A549 (cell line): ENCODE data around the gene HPD.

ENCODE experiments used
- BHLHE40 ChIP-seq: IDR thresholded peaks from 2 replicates; pipeline ENCODE4 v1.6.1; 2012; ENCODE audit warnings: low read depth, low read length, inconsistent platforms
- CEBPB ChIP-seq, 2 experiments: fragments of >200 bp in 1 of 2; sonication (Bioruptor Twin) in 1 of 2; formaldehyde crosslinking in 1 of 2; IDR thresholded peaks; 2 replicates each; pipeline ENCODE4 v1.6.1; 2012 to 2016
- CHD4 ChIP-seq: fragments of 200-600 bp; sonication (generic); IDR thresholded peaks from 2 replicates; pipeline ENCODE4 v1.6.1; 2016; ENCODE audit warnings: antibody characterized with exemption, mild to moderate bottlenecking, borderline replicate concordance
- EP300 ChIP-seq, 2 experiments: fragments of >200 bp; sonication (Bioruptor Twin); formaldehyde crosslinking; IDR thresholded peaks; 2 replicates in 1 of 2; 3 replicates in 1 of 2; pipeline ENCODE4 v1.6.1; 2016 to 2017
- HDAC2 ChIP-seq: fragments of 200-600 bp; sonication (generic); IDR thresholded peaks from 2 replicates; pipeline ENCODE4 v1.6.1; 2016
- HOXA7 ChIP-seq: fragments of 250-450 bp; sonication (Bioruptor Pico); IDR thresholded peaks from 2 replicates; pipeline ENCODE4 v1.5.0; 2020; ENCODE audit warnings: mild to moderate bottlenecking, moderate library complexity
- MYC ChIP-seq: IDR thresholded peaks from 2 replicates; pipeline ENCODE4 v1.6.1; 2012; ENCODE audit warnings: mild to moderate bottlenecking, inconsistent platforms, low read length, improper control_type of control experiment, borderline replicate concordance
- PBX3 ChIP-seq: IDR thresholded peaks from 2 replicates; pipeline ENCODE4 v1.6.1; 2012
- PHF8 ChIP-seq: fragments of 200-600 bp; sonication (generic); IDR thresholded peaks from 2 replicates; pipeline ENCODE4 v1.6.1; 2016; ENCODE audit warnings: low read depth, mild to moderate bottlenecking, antibody characterized with exemption, moderate library complexity, borderline replicate concordance
- POLR2A ChIP-seq: IDR thresholded peaks from 2 replicates; pipeline ENCODE4 v1.6.1; 2012; ENCODE audit warnings: mild to moderate bottlenecking, low read length
- TF ChIP-seq, protein P1 (sequence below): fragments of >200 bp; sonication (Bioruptor Twin); formaldehyde crosslinking; IDR thresholded peaks from 3 replicates; pipeline ENCODE4 v1.5.1; 2016

DNA sequence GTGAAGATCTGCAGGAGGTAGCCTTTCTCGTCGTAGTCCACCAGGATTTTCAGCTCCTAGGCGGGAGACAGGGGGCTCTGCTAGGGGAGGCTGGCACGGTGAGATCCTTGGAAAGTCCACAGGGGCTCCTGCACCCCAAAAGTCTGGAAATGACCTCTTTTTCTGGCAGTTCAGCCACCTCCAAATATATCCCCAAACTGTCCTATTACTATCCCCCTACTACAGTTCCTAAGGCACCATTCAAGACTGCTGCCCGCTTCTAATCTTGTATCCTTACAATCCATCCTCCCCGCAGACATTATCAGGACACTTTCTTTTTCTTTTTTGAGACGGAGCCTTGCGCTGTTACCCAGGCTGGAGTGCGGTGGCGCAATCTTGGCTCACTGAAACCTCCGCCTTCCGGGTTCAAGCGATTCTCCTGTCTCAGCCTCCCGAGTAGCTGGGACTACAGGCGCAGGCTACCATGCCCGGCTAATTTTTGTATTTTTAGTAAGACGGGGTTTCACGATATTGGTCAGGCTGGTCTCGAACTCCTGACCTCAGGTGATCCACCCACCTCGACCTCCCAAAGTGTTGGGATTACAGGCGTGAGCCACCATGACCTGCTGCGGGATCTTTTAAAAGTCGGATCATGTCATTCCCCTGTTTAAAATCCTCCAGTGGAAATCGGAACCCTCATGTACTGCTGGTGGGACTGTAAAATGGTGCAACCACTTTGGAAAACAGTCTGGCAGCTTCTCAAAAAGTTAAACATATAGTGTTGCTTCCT is 18.5 kb downstream of the HPD start:
- TF ChIP-seq, protein P1, sequence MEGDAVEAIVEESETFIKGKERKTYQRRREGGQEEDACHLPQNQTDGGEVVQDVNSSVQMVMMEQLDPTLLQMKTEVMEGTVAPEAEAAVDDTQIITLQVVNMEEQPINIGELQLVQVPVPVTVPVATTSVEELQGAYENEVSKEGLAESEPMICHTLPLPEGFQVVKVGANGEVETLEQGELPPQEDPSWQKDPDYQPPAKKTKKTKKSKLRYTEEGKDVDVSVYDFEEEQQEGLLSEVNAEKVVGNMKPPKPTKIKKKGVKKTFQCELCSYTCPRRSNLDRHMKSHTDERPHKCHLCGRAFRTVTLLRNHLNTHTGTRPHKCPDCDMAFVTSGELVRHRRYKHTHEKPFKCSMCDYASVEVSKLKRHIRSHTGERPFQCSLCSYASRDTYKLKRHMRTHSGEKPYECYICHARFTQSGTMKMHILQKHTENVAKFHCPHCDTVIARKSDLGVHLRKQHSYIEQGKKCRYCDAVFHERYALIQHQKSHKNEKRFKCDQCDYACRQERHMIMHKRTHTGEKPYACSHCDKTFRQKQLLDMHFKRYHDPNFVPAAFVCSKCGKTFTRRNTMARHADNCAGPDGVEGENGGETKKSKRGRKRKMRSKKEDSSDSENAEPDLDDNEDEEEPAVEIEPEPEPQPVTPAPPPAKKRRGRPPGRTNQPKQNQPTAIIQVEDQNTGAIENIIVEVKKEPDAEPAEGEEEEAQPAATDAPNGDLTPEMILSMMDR = no peak
- no peak for TF ChIP-seq MYC
- TF ChIP-seq HDAC2 = no peak
- no peak for TF ChIP-seq CHD4
- TF ChIP-seq POLR2A = no peak
- no peak for TF ChIP-seq PHF8
- TF ChIP-seq HOXA7 (CRISPR knock-in tag) = no peak
- TF ChIP-seq CEBPB (IDR thresholded peaks at IDR 0.05) = peak; percentile 54 to 88
- TF ChIP-seq PBX3 = no peak
- no peak for TF ChIP-seq BHLHE40
- TF ChIP-seq EP300 (IDR thresholded peaks at IDR 0.05) = no peak
